Endodermal cell (in vitro differentiated cells): ENCODE results near the gene CBR1. TPM values are rescaled to one million over a fixed set of nuclear protein-coding genes. Genes with fewer than 3 reads are reported as not detected.

Experiments
- DNase-seq: peaks from one replicate; pipeline ENCODE4 v3.0.0-alpha.2; 2017
- H3K27ac ChIP-seq: 2 replicates; pipeline ENCODE4 v1.5.1; 2013; ENCODE audit warnings: mild to moderate bottlenecking, low read depth, low read length, moderate library complexity
- H3K27me3 ChIP-seq: 2 replicates; pipeline ENCODE4 v1.6.1; 2013; ENCODE audit warnings: mild to moderate bottlenecking, low read length, moderate library complexity; ENCODE audit not compliant: insufficient read depth, control insufficient read depth, poor library complexity, severe bottlenecking
- H3K36me3 ChIP-seq: 2 replicates; pipeline ENCODE4 v1.7.0; 2013; ENCODE audit warnings: mild to moderate bottlenecking, low read length, moderate library complexity; ENCODE audit not compliant: control insufficient read depth, insufficient read depth
- H3K4me1 ChIP-seq: one replicate; pipeline ENCODE4 v1.7.0; 2013; ENCODE audit warnings: low read length; ENCODE audit not compliant: control insufficient read depth, insufficient read depth
- H3K4me3 ChIP-seq: 2 replicates; pipeline ENCODE4 v1.5.1; 2013; ENCODE audit warnings: mild to moderate bottlenecking, low read length, moderate library complexity
- H3K9ac ChIP-seq: 2 replicates; pipeline ENCODE4 v1.6.1; 2013; ENCODE audit warnings: mild to moderate bottlenecking, low read length, moderate library complexity; ENCODE audit not compliant: poor library complexity, severe bottlenecking; ENCODE audit errors: extremely low read depth
- H3K9me3 ChIP-seq: 2 replicates; pipeline ENCODE4 v1.6.1; 2013; ENCODE audit warnings: mild to moderate bottlenecking, low read length, moderate library complexity; ENCODE audit not compliant: control insufficient read depth
- H3K27ac Mint-ChIP-seq: 2 replicates; pipeline ENCODE4 v1.8.0; 2020; ENCODE audit warnings: mixed read lengths
- H3K27me3 Mint-ChIP-seq: 2 replicates; pipeline ENCODE4 v1.8.0; 2021; ENCODE audit warnings: mild to moderate bottlenecking, mixed read lengths; ENCODE audit not compliant: insufficient read depth
- H3K36me3 Mint-ChIP-seq: 2 replicates; pipeline ENCODE4 v1.8.0; 2020; ENCODE audit warnings: low read depth, mixed read lengths
- H3K4me1 Mint-ChIP-seq: 2 replicates; pipeline ENCODE4 v1.8.0; 2020; ENCODE audit warnings: mixed read lengths
- H3K4me3 Mint-ChIP-seq: 2 replicates; pipeline ENCODE4 v1.8.0; 2020; ENCODE audit warnings: mild to moderate bottlenecking, moderate library complexity, mixed read lengths
- H3K9me3 Mint-ChIP-seq: 2 replicates; pipeline ENCODE4 v1.8.0; 2020; ENCODE audit warnings: mild to moderate bottlenecking, mixed read lengths
- WGBS, 2 experiments: methylation state at CpG; one replicate each; pipeline versions ENCODE4 v1.1.5 to v1.1.7; 2013; ENCODE audit warnings: missing lambda C conversion rate in 2 of 2, mixed read lengths in 1 of 2; ENCODE audit not compliant: insufficient coverage in 1 of 2, insufficient read length in 1 of 2; 5-methylcytosine and 5-hydroxymethylcytosine counted together
- total RNA-seq, 2 donors: library from RNA; stranded (reverse); fragmentation: NEBNext Ultra II Directional in 1 of 2; extraction: Animal tissue kit (Norgen Biotek cat#: 25700) in 1 of 2; gene quantifications; 2 replicates in 1 of 2; 3 replicates in 1 of 2; pipeline ENCODE4 v1.2.1, GENCODE V29; 2021
- TF ChIP-seq, protein P1 (sequence below): fragments of 200-600 bp; sonication (generic); conservative IDR thresholded peaks from 2 replicates; pipeline ENCODE4 v1.5.0; 2021; ENCODE audit warnings: antibody characterized with exemption, mild to moderate bottlenecking

CBR1 gene
- total RNA-seq, 2 donors from 2014 or later: 0.40 to 15.1 TPM

DNA sequence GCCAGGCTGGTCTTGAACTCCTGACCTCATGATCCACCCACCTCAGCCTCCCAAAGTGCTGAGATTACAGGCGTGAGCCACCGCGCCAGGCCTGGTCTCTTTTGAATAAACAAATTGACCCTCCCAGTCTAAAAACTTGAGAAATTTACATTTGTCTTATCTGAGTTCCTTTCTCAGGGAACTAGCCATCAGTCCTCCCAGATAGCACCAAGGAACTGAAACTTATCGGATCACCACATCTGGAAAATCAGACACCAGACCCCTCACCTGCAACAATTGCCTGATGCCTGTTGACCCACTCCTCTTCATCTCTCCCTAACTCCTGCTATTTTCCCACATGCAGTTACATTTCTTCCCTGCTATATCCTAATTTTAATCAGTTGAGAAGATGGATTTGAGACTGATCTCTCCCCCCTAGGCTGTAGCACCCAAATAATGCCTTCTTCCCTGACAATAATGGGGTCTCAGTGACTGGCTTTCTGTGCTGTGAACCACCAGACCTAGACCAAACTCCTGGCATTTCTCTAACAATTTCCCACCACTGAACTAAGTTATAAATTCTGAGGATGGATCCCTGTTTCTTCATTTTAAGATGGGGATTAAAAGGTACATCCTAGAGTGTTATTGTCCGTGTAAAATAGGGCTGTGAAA, 951 bp upstream of the CBR1 start:
- peaks cover 11% of the 10 kb centered on the region for H3K27me3 Mint-ChIP-seq
- peaks cover 9% of the 10 kb centered on the region for H3K4me1 Mint-ChIP-seq
- DNase-seq: no peak
- Histone ChIP-seq H3K27me3 (no peaks in the 10 kb centered on the region), H3K36me3 (no peaks in the 10 kb centered on the region), H3K9me3 (peaks cover 25% of the 10 kb centered on the region), H3K4me1 (no peaks in the 10 kb centered on the region), H3K9ac (no peak overlapping the region), H3K27ac (no peak overlapping the region), H3K4me3 (peak overlapping the region; percentile 84)
- peaks cover 10% of the 10 kb centered on the region for H3K36me3 Mint-ChIP-seq
- peak overlapping the region; percentile 71 for H3K4me3 Mint-ChIP-seq
- TF ChIP-seq, protein P1, sequence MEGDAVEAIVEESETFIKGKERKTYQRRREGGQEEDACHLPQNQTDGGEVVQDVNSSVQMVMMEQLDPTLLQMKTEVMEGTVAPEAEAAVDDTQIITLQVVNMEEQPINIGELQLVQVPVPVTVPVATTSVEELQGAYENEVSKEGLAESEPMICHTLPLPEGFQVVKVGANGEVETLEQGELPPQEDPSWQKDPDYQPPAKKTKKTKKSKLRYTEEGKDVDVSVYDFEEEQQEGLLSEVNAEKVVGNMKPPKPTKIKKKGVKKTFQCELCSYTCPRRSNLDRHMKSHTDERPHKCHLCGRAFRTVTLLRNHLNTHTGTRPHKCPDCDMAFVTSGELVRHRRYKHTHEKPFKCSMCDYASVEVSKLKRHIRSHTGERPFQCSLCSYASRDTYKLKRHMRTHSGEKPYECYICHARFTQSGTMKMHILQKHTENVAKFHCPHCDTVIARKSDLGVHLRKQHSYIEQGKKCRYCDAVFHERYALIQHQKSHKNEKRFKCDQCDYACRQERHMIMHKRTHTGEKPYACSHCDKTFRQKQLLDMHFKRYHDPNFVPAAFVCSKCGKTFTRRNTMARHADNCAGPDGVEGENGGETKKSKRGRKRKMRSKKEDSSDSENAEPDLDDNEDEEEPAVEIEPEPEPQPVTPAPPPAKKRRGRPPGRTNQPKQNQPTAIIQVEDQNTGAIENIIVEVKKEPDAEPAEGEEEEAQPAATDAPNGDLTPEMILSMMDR: no peak
- 92 to 100% methylated on average over 2 to 5 of the region's 5 CpGs for WGBS, 2 experiments
- H3K9me3 Mint-ChIP-seq: peaks cover 18% of the 10 kb centered on the region
- no peak overlapping the region for H3K27ac Mint-ChIP-seq

DNA sequence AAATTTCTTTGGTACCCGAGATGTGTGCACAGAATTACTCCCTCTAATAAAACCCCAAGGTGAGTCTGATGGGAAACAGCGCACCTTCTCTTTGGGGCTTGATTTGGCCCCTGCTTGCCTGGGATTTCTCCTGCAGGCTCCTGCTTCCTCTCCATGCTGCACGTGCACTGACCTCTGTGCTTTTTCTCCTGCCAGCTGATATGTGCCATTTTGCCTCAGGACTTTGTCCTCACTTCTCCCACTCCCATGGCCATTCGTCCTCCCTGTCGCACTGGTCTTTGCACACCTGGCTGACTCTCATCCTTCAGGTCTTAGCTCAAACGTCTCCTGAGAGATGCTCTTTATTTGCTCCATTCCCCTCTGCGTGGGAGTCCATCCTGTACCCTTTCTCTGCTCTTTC, 1.2 kb downstream of the CBR1 start:
- H3K36me3 ChIP-seq: no peaks in the 10 kb centered on the region
- H3K9ac ChIP-seq: no peak overlapping the region
- Mint-ChIP-seq H3K4me3 (peak overlapping the region; percentile 71), H3K27ac (no peak overlapping the region), H3K9me3 (peaks cover 18% of the 10 kb centered on the region), H3K36me3 (peaks cover 10% of the 10 kb centered on the region), H3K27me3 (peaks cover 11% of the 10 kb centered on the region), H3K4me1 (peaks cover 23% of the 10 kb centered on the region)
- H3K4me3 ChIP-seq: peak overlapping the region; percentile 84
- TF ChIP-seq, protein P1: no peak
- no peak for DNase-seq
- 89% methylated on average over 6 to 7 of the region's 7 CpGs for WGBS, 2 experiments
- no peaks in the 10 kb centered on the region for H3K27me3 ChIP-seq
- H3K27ac ChIP-seq: no peak overlapping the region
- H3K9me3 ChIP-seq: peaks cover 25% of the 10 kb centered on the region
- H3K4me1 ChIP-seq: peaks cover 4% of the 10 kb centered on the region

DNA sequence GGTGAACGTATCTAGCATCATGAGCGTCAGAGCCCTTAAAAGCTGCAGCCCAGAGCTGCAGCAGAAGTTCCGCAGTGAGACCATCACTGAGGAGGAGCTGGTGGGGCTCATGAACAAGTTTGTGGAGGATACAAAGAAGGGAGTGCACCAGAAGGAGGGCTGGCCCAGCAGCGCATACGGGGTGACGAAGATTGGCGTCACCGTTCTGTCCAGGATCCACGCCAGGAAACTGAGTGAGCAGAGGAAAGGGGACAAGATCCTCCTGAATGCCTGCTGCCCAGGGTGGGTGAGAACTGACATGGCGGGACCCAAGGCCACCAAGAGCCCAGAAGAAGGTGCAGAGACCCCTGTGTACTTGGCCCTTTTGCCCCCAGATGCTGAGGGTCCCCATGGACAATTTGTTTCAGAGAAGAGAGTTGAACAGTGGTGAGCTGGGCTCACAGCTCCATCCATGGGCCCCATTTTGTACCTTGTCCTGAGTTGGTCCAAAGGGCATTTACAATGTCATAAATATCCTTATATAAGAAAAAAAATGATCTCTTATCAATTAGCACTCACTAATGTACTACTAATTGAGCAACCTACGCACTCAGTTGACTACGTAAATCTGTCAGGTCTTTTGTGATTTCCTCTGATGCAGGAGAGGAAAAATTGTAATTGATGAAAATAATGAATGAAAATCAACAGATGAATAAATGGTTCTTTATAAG, 2.8 kb downstream of the CBR1 start:
- Histone ChIP-seq H3K4me3 (no peak overlapping the region), H3K9ac (no peak overlapping the region), H3K4me1 (peaks cover 4% of the 10 kb centered on the region), H3K27me3 (no peaks in the 10 kb centered on the region), H3K9me3 (peaks cover 21% of the 10 kb centered on the region), H3K36me3 (no peaks in the 10 kb centered on the region), H3K27ac (no peak overlapping the region)
- TF ChIP-seq, protein P1: no peak
- Mint-ChIP-seq H3K4me3 (no peak overlapping the region), H3K36me3 (peaks cover 10% of the 10 kb centered on the region), H3K27ac (no peak overlapping the region), H3K9me3 (peaks cover 17% of the 10 kb centered on the region), H3K27me3 (peaks cover 11% of the 10 kb centered on the region), H3K4me1 (peaks cover 23% of the 10 kb centered on the region)
- 95 to 100% methylated on average over 10 to 12 of the region's 12 CpGs for WGBS, 2 experiments
- DNase-seq: no peak
